Measurements from ENCODE around the gene TTYH1.

TTYH1 gene

DNA sequence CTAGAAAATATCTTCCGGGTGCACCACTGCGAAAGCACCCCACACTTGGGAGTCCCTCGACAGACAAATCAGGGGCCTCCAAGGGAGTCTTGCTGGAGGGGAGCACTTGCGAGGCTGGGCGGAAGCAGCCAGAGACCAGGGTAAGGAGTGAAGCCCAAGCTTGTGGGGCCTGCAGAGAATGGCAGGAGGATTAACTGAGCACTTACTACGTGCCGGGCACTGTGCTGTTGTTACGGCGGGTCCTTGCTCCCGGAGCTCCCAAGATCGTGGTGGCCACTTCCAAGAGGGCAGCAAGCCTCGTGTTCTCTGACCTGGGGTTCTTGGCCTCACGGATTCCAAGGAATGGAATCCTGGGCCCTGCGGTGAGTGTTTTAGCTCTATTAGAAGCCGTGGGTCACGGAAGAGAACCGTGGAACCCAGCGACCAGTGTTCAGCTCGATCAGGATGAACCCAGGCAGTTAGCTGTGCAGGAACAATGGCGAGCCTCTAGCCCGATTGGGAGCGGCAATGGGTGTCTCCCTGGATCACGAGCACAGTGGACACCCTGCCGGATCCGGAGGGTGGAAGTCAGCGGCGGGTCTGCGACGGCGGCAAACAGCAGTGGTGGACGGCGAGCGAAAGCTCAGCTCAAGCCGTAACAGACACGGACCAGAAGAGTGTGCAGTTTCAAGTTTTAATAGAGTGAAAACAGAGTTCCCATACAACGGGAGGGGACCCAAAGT lies 9.6 kb downstream of the TTYH1 start:
- DNase-seq (ENCODE audit: low read depth), result no peak

DNA sequence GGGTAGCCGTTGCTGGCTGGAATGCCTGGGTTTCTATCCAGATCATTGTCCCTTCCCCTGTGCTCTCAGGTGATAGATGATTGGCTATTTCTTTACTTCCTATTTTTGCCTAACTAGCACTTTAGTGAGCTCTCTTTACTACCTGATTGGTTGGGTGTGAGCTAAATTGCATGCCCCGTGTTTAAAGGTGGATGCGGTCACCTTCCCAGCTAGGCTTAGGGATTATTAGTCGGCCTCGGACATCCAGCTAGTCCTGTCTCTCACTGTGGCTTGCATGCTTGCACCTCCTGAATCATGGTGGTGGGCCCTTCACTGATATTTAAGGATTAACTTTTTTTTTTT lies 10.1 kb downstream of the TTYH1 start:
- no peak for DNase-seq (ENCODE audit: low read depth)

DNA sequence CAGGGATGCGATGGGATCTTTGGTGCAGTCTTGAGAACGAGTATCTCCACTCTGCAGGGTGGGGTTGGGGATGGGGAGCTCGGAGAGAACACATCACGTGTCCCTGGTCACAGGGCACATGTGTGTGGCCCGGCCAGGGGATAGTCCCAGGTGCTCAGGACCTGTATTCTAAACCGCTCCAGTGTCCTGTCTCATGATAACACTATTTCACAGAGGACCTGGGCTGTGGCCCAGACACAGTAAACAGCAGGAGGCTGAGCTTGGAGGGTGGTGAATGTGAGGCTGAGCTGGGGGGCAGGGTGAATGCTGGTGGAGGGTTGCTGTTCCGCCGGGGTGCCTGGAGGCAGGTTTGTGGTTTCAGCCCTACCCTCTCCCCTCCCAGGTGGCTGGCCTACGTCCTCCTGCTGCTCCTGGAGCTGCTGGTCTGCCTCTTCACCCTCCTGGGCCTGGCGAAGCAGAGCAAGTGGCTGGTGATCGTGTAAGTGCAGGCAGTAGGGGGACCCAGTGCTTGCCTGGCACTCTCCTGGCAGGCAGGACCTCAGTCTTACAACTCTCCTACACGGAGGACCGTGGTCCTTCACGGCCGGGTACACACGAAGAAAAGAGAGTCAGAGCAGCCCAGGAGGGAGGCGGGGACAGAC lies 11.1 kb downstream of the TTYH1 start:
- no peak for DNase-seq (ENCODE audit: low read depth)

- DNase-seq (ENCODE audit: low read depth), result no peak
These were observed 12.3 kb downstream of the TTYH1 start for GRCh38 chr19:54427586-54427985.

DNA sequence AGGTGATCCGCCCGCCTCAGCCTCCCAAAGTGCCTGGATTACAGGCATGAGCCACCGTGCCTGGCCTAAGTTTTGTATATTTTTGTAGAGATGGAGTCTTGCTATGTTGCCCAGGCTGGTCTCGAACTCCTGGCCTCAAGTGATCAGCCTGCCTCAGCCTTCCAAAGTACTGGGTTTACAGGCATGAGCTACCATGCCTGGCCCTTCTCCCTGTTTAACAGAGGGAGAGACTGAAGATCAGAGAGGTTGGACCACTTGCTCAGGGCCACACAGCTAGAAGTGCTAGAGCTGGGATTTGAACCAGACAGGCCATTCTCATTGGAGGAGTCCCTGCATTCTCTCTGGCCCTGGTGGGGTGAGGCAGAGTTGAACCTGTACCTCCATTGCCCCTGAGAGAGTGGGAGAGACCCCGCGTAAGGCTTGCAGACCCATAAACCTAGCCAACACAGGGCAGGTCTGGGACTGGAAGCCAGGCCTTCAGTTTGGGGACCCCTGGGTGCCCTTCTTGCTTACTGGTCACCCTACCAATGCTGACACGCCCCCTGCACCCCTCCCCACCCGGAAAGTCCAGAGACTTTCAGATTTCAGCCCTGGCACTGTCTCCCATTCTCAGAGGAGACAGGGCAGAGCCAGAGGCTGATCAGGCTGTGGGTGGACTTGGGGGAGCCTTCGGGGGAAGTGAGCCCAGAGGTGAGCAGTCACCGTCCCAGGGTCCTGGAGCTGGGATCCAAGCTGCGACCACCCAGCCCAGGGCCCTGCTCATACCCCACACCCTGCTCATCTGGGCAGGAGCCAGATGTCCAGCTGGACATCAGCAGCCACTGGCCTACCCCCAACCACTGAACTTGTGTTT lies 13.3 kb downstream of the TTYH1 start:
- no peak for DNase-seq (ENCODE audit: low read depth)

GRCh38 chr19:54429176-54429495 lies 13.9 kb downstream of the TTYH1 start:
- no peak for DNase-seq (ENCODE audit: low read depth)

GRCh38 chr19:54429545-54430227 lies 14.4 kb downstream of the TTYH1 start:
- DNase-seq (ENCODE audit: low read depth), result no peak

- DNase-seq (ENCODE audit: low read depth), result no peak
These were observed 15.3 kb downstream of the TTYH1 start for GRCh38 chr19:54430306-54431254.

DNA sequence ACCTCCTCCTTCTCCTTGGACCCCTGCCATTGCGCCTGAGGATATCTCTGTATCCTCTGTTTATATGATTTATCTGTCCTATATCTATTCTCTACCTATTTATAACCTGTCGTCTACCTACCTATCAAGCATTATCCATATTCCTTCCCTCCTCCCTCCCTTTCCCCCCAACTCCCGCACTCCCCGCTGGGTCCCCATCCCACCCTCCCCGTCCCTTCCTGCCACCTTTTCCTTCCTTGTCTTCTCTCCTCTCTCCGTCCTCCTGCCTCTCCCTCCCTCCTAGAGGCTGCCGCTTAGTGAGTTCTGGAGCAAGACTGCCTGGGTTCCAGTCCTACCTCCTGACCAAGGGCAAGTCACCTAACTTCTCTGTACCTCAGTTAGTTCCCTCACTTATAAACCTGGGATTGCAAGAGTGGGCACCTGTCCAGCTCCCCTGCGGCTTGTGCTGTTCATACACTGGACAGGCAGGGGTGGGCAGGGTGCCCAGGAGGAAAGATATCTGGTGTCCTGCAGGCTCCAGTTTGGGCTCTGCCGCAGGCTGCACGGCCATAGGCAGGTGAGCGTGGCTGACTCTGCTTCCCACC lies 16.1 kb downstream of the TTYH1 start:
- no peak for DNase-seq (ENCODE audit: low read depth)

DNA sequence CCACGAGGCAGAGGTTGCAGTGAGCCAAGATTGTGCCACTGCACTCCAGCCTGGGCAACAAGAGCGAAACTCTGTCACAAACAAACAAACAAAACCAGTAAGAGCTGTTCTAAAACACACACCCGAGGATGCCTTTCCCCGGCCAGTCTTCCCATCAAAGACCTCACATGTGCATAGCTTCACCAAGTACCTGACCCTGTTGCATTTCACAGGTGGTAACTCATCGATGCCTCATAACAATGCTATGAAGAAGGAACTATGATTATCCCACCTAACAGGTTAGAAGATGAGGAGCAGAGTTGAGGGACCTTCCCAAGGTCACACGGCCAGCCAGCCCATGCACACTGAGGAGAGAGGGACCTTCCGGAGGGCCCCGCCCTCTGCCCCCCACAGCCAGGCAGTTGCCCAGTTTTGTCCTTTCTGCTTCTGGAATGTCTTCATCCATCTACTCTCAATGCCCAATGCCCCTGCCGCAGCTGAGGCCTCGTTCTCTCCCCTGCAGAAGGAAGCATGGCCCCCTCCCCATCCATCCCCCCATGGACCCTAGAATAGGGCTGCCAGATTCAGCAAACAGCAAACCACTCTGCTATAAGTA lies 17.0 kb downstream of the TTYH1 start:
- DNase-seq (ENCODE audit: low read depth), result no peak

- no peak for DNase-seq (ENCODE audit: low read depth)
These were observed 18.4 kb downstream of the TTYH1 start for GRCh38 chr19:54433697-54434096.

- DNase-seq (ENCODE audit: low read depth), result no peak
These were observed 19.0 kb downstream of the TTYH1 start for GRCh38 chr19:54434112-54434872.

DNA sequence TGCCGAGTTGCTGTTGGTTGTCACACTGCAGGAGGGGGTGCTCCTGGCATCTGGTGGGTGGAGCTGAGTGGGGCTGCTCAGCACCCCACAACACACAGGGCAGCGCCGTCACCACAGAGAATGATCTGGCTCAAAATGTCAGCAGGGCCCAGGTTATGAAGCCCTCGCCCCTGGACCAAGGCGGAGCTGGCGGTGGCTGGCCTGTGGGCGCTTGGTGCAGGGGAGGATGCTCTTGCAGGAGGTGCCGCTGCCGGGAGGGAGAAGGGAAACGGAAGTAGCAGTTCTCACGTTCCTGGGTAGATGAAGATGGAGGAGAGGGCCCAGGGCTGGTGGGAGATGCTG lies 19.6 kb downstream of the TTYH1 start:
- DNase-seq (ENCODE audit: low read depth), result no peak

DNA sequence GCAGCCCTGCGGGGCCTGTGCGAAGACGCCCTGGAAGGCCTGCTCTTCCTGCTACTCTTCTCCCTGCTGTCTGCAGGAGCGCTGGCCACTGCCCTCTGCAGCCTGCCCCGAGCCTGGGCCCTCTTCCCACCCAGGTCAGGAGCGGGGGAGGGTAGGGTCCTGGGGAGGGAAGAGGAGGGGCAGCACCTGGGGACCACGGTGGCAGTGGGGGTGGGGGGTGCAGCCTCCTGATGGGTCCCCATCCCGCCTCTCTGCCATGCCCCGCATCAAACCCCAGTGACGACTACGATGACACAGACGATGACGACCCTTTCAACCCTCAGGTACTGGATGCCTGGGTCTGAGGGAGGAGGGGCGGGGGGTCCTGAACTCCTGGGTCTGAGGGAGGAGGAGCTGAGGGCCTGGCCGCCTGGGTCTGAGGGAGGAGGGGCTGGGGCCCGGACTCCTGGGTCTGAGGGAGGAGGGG lies 20.3 kb downstream of the TTYH1 start:
- no peak for DNase-seq (ENCODE audit: low read depth)

- DNase-seq (ENCODE audit: low read depth), result no peak
These were observed 20.8 kb downstream of the TTYH1 start for GRCh38 chr19:54436031-54436523.

DNA sequence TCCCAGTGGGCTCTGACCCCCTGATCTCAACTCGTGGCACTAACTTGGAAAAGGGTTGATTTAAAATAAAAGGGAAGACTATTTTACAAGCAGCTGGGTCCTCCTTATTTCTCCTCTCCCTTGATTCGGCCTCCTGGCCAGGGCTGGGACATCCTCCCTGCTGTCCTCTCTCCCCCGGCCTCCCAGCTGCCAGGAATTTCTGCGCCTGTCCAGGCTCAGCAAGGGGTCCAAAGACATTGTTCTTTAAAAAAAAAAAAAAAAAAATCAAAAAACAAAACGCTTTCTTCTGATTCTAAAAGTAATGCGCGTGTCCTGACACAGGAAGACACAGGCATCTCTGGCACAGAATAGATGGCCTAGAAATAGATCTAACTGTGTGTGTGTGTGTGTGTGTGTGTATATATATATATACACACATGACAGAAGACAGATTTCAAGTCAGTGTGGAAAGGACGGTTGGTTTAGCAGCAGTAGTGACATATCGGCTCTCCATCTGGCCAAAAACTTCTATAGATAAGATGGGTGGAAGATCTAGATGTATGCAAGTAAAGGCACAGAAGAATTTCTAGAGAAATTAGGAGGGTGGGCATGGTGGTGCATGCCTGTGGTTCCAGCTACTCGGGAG lies 21.5 kb downstream of the TTYH1 start:
- DNase-seq (ENCODE audit: low read depth), result no peak

- DNase-seq (ENCODE audit: low read depth), result no peak
These were observed 24.0 kb downstream of the TTYH1 start for GRCh38 chr19:54439174-54439851.

DNA sequence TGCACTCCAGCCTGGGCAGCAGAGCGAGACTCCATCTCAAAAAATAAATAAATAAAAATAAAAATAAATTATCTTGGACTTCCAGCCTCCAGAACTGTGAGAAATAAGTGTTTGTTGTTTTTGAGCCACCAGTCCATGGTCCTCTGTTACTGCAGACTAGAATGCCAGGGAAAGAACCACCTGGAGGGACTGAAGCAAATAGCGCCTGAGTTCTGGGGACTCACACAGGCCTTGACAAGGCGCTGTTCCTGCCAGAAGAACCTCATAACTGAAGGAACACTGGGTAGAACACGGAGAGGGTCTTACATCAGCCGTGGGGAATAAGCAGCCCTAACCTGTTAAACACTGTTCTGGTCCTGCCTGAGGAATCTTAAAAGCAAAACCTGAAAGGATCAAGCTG lies 25.4 kb downstream of the TTYH1 start:
- DNase-seq (ENCODE audit: low read depth), result no peak

DNA sequence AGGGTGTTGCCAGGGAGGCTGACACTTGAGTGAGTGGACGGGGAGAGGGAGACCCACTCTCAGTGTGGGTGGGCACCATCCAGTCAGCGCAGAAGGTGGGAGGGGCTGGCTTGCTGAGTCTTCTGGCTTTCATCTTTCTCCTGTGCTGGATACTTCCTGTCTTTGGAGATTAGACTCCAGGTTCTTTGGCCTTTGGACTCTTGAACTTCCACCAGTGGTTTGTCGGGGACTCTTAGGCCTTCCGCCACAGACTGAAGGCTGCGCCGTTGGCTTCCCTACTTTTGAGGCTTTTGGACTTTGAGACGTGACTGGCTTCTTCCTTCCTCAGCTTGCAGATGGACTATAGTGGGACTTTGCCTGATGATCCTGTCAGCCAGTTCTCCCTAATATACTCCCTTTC lies 29.5 kb downstream of the TTYH1 start:
- no peak for DNase-seq (ENCODE audit: low read depth)

Measured in non-pigmented ciliary epithelial cell (primary cell).